OCI-LY3 (cell line): ENCODE measurements around the gene NME5.

ENCODE experiments used
- H2AFZ ChIP-seq: fragments of 200-600, 300-600 bp; shearing (Covaris generic); 2 replicates; pipeline ENCODE4 v1.6.0; 2014; ENCODE audit warnings: antibody characterized with exemption, low read depth, low read length
- H3K27ac ChIP-seq: fragments of 200-600, 300-600 bp; sonication (generic); 2 replicates; pipeline ENCODE4 v1.5.1; 2014; ENCODE audit warnings: mild to moderate bottlenecking, low read length, moderate library complexity, mixed read lengths
- H3K27me3 ChIP-seq: fragments of 200-600, 300-600 bp; sonication (generic); 2 replicates; pipeline ENCODE4 v1.6.1; 2014; ENCODE audit warnings: low read depth, low read length, mixed read lengths
- H3K36me3 ChIP-seq: fragments of 200-600, 300-600 bp; sonication (generic); replicated peaks from 2 replicates; pipeline ENCODE3; 2014; ENCODE audit warnings: low read depth, low read length, mixed read lengths
- H3K4me1 ChIP-seq: fragments of 300-600, 200-600 bp; sonication (generic); 2 replicates; pipeline ENCODE4 v1.6.1; 2014; ENCODE audit warnings: low read length, mixed read lengths
- H3K4me2 ChIP-seq: fragments of 200-600, 300-600 bp; sonication (generic); 2 replicates; pipeline ENCODE4 v1.6.1; 2014; ENCODE audit warnings: low read length, mixed read lengths
- H3K4me3 ChIP-seq: fragments of 300-600, 200-600 bp; sonication (generic); 2 replicates; pipeline ENCODE4 v1.5.1; 2014; ENCODE audit warnings: antibody characterized with exemption, mild to moderate bottlenecking, low read length, moderate library complexity
- H3K79me2 ChIP-seq: fragments of 300-600, 200-600 bp; shearing (Covaris generic); 2 replicates; pipeline ENCODE4 v1.6.1; 2014; ENCODE audit warnings: mild to moderate bottlenecking, low read length, mixed read lengths
- H3K9ac ChIP-seq: fragments of 300-600, 200-600 bp; shearing (Covaris generic); 2 replicates; pipeline ENCODE4 v1.6.0; 2014; ENCODE audit warnings: mild to moderate bottlenecking, low read length, moderate library complexity
- H3K9me3 ChIP-seq: fragments of 200-600, 300-600 bp; shearing (Covaris generic); 2 replicates; pipeline ENCODE4 v1.6.1; 2014; ENCODE audit warnings: low read length, mixed read lengths; ENCODE audit not compliant: insufficient read depth
- H4K20me1 ChIP-seq: fragments of 200-600, 300-600 bp; sonication (generic); 2 replicates; pipeline ENCODE4 v1.6.1; 2016; ENCODE audit warnings: low read length, mixed read lengths; ENCODE audit not compliant: insufficient read depth
- EZH2phosphoT487 ChIP-seq: fragments of 200-600 bp; shearing (Covaris generic); IDR thresholded peaks from 2 replicates; pipeline ENCODE4 v1.6.1; 2018; ENCODE audit warnings: antibody characterized with exemption, mixed run types, low read depth
- TF ChIP-seq, protein P1 (sequence below): fragments of 200-600, 300-600 bp; sonication (generic); IDR thresholded peaks from 2 replicates; pipeline ENCODE4 v1.5.1; 2014; ENCODE audit warnings: antibody characterized with exemption, low read length, low read depth

Gene NME5

DNA sequence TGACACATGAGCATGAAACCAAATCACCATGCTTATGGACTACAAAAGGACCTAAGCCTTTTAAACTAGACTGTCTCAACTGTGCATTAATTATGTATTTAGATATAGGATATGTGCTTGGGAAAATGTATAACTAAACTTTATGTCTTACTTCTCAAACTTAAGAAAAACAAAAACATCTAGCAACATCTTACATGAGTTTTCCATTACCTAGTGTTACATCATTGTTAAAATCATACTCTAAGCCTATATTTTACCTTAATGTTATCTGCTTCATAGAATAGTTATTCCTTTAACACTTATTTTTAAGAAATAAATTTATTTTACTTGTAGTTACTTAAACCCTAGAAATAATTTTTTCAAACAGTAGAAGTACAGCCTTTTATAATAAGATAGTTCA lies 24.0 kb downstream of the NME5 start:
- Histone ChIP-seq H2AFZ (no peak overlapping the region), H3K79me2 (no peaks in the 10 kb centered on the region), H3K9ac (no peak overlapping the region), H3K4me2 (no peak overlapping the region), H3K4me1 (no peaks in the 10 kb centered on the region), H4K20me1 (no peaks in the 10 kb centered on the region), H3K27me3 (peaks cover 17% of the 10 kb centered on the region), H3K36me3 (no peaks in the 10 kb centered on the region), H3K27ac (no peak overlapping the region), H3K9me3 (no peaks in the 10 kb centered on the region), H3K4me3 (no peak overlapping the region)
- no peak for TF ChIP-seq EZH2phosphoT487
- TF ChIP-seq, protein P1, sequence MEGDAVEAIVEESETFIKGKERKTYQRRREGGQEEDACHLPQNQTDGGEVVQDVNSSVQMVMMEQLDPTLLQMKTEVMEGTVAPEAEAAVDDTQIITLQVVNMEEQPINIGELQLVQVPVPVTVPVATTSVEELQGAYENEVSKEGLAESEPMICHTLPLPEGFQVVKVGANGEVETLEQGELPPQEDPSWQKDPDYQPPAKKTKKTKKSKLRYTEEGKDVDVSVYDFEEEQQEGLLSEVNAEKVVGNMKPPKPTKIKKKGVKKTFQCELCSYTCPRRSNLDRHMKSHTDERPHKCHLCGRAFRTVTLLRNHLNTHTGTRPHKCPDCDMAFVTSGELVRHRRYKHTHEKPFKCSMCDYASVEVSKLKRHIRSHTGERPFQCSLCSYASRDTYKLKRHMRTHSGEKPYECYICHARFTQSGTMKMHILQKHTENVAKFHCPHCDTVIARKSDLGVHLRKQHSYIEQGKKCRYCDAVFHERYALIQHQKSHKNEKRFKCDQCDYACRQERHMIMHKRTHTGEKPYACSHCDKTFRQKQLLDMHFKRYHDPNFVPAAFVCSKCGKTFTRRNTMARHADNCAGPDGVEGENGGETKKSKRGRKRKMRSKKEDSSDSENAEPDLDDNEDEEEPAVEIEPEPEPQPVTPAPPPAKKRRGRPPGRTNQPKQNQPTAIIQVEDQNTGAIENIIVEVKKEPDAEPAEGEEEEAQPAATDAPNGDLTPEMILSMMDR: no peak

DNA sequence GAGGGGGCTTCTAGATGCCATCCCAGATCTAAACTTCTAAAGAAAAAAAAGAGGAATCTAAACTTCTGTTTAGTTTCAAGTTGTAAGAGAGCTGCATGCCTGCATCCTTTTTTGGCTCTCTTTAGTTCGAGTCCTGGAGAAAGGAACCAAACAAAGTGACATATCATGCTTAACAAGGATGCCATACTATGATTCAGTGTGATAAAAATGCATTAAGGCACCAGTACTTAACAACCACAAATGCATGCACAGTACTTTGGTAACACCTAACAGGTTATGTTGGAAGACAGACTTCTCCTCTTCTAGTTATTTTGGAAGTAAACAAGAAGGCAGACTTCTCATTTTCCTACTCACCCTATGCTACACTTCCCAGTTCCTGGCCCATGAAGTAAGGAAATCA lies 27.3 kb downstream of the NME5 start:
- Histone ChIP-seq H3K4me2 (no peak overlapping the region), H3K4me1 (no peaks in the 10 kb centered on the region), H3K36me3 (no peaks in the 10 kb centered on the region), H4K20me1 (no peaks in the 10 kb centered on the region), H2AFZ (no peak overlapping the region), H3K27ac (no peak overlapping the region), H3K9me3 (no peaks in the 10 kb centered on the region), H3K27me3 (peaks cover 20% of the 10 kb centered on the region), H3K9ac (no peak overlapping the region), H3K4me3 (no peak overlapping the region), H3K79me2 (no peaks in the 10 kb centered on the region)
- TF ChIP-seq EZH2phosphoT487: no peak
- TF ChIP-seq, protein P1: no peak

DNA sequence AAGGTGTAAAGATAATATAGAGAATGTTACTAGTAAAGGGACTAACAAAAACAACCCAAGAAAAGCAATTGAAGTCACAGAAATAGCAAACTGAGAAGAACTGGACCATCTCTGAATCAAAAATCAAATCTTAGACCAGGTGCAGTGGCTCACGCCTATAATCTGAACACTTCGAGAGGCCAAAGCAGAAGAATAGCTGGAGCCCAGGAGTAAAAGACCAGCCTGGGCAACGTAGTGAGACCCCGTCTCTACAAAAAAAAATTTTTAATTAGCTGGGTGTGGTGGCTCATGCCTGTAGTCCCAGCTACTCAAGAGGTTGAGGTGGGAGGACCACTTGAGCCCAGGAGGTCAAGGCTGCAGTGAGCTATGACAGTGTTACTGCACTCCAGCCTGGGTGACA lies 28.0 kb downstream of the NME5 start:
- no peak overlapping the region for H2AFZ ChIP-seq
- H3K4me2 ChIP-seq: no peak overlapping the region
- H4K20me1 ChIP-seq: no peaks in the 10 kb centered on the region

DNA sequence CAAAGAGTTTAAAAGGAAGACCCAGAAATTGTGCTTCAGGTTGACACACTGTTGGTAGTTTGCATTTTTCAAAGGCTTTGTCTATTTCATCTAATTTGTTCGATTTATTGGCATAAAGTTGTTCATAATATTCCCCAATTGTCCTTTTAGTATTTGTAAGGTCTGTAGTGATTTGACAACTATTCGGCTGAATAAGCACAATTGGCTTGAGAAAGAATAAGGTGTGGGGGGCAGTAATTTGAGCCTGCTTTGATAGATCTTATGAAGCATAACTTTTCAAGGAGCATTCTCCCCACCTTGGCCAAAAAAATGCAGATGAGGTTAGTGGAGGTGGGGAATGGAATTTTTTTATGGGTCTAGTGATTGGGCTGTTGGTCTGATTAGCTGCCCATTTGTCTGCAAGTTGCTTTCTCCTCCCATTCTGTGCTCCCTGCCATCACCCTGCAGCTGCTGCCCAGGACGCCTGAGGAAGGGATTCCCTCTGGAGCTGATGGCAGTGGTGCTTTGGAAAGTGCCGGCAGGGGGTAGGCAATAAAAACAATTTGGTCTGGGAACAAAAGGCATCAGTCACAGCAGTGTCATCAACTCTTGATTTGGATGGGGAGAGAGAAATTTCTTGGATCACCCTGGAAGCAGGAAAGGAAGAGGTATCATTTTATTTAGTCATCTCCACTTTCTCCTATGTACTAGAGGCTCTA lies 28.8 kb downstream of the NME5 start:
- peaks cover 13% of the 10 kb centered on the region; the same call in 1 of the 2 replicates for H3K27me3 ChIP-seq
- no peak overlapping the region for H3K27ac ChIP-seq
- no peaks in the 10 kb centered on the region for H3K9me3 ChIP-seq
- no peaks in the 10 kb centered on the region for H3K79me2 ChIP-seq
- H3K4me1 ChIP-seq: no peaks in the 10 kb centered on the region
- TF ChIP-seq EZH2phosphoT487: no peak
- TF ChIP-seq, protein P1: no peak
- no peaks in the 10 kb centered on the region for H3K36me3 ChIP-seq
- no peak overlapping the region for H2AFZ ChIP-seq
- no peak overlapping the region for H3K4me2 ChIP-seq
- H3K9ac ChIP-seq: no peak overlapping the region
- no peak overlapping the region for H3K4me3 ChIP-seq
- H4K20me1 ChIP-seq: no peaks in the 10 kb centered on the region

More for the DNA sequence above, 28.0 kb downstream of the NME5 start:
- no peak overlapping the region for H3K4me3 ChIP-seq
- H3K36me3 ChIP-seq: no peaks in the 10 kb centered on the region
- no peaks in the 10 kb centered on the region for H3K9me3 ChIP-seq
- H3K79me2 ChIP-seq: no peaks in the 10 kb centered on the region
- H3K4me1 ChIP-seq: no peaks in the 10 kb centered on the region
- no peak overlapping the region for H3K9ac ChIP-seq
- H3K27ac ChIP-seq: no peak overlapping the region
- TF ChIP-seq, protein P1: no peak
- TF ChIP-seq EZH2phosphoT487: no peak
- H3K27me3 ChIP-seq: peaks cover 18% of the 10 kb centered on the region
